HG02840 (cell line): ENCODE data around the gene MTR.
A peak's percentile ranks its signal among the peaks of the same experiment; 100 is the strongest.

Experiments
- ATAC-seq: cut with Tn5 transposase; IDR thresholded peaks from one replicate; pipeline ENCODE4 v1.9.1; 2021; ENCODE audit warnings: mild to moderate bottlenecking, moderate library complexity, moderate number of reproducible peaks; ENCODE audit not compliant: unreplicated experiment, low FRiP score

The MTR gene

GRCh38 chr1:236795035-236795756, at the start of gene MTR:
TSS of gene MTR (plus strand) at chr1:236795292. CDS start at chr1:236795704, 412 bp downstream.
- ATAC-seq = peak; percentile 99

GRCh38 chr1:236746785-236747184, 48.3 kb upstream of the MTR start:
- ATAC-seq = no peak

- no peak for ATAC-seq
Measured at GRCh38 chr1:236747311-236747985, 47.6 kb upstream of the MTR start.

GRCh38 chr1:236748268-236748870, 46.7 kb upstream of the MTR start:
- no peak for ATAC-seq

- ATAC-seq = no peak
Measured at GRCh38 chr1:236750928-236751327, 44.2 kb upstream of the MTR start.

- no peak for ATAC-seq
Measured at GRCh38 chr1:236751385-236751784, 43.7 kb upstream of the MTR start.

GRCh38 chr1:236751935-236752334, 43.2 kb upstream of the MTR start:
- ATAC-seq = no peak

GRCh38 chr1:236753516-236753915, 41.6 kb upstream of the MTR start:
- no peak for ATAC-seq

GRCh38 chr1:236753964-236754363, 41.1 kb upstream of the MTR start:
- no peak for ATAC-seq

GRCh38 chr1:236754525-236755210, 40.4 kb upstream of the MTR start:
- ATAC-seq = no peak

- ATAC-seq = no peak
Measured at GRCh38 chr1:236757640-236758039, 37.5 kb upstream of the MTR start.

- ATAC-seq = no peak
Measured at GRCh38 chr1:236759252-236759859, 35.7 kb upstream of the MTR start.

- ATAC-seq = no peak
Measured at GRCh38 chr1:236760480-236760879, 34.6 kb upstream of the MTR start.

- ATAC-seq = no peak
Measured at GRCh38 chr1:236760986-236761385, 34.1 kb upstream of the MTR start.

- ATAC-seq = no peak
Measured at GRCh38 chr1:236761397-236762132, 33.5 kb upstream of the MTR start.

GRCh38 chr1:236762410-236762809, 32.7 kb upstream of the MTR start:
- no peak for ATAC-seq

GRCh38 chr1:236765831-236766230, 29.3 kb upstream of the MTR start:
- no peak for ATAC-seq

GRCh38 chr1:236766506-236766905, 28.6 kb upstream of the MTR start:
- ATAC-seq = no peak

- no peak for ATAC-seq
Measured at GRCh38 chr1:236767276-236767675, 27.8 kb upstream of the MTR start.

- no peak for ATAC-seq
Measured at GRCh38 chr1:236768601-236769000, 26.5 kb upstream of the MTR start.
